ENCODE measurements around the gene WDFY2.
A peak's percentile ranks its signal among the peaks of the same experiment; 100 is the strongest.

The WDFY2 gene

DNA sequence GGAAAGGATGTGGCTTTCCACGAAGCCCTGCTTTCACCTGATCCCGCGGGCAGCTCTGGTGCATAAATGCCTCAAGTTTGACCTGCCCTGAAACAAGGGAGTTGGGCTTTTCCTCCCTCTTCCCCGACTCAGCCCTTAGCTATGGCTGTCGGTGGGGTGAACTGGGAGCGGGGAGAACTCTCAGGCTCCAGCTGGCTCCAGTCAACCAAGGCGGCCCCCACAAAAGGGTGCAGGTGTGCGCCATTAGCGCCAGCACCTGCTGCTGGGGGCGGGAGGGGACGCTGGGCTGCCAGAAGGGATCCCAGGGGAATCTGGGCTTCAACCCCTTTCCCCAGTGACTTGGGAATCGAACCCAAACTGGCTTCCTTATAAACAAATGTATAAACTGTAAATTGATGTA, 226.8 kb downstream of the WDFY2 start:
- DNase-seq (ENCODE audit: low spot score) = no peak
- in situ Hi-C loops (cut with MboI; ENCODE audit: low sequenced_read_pairs, unreplicated experiment) = no loop called here
- TF ChIP-seq CTCF (IDR thresholded peaks at IDR 0.05; ENCODE audit: borderline replicate concordance, control extremely low read depth, extremely low read depth, insufficient read depth, missing control alignments) = no peak

- DNase-seq (ENCODE audit: low spot score) = no peak
- in situ Hi-C loops (cut with MboI; ENCODE audit: low sequenced_read_pairs, unreplicated experiment) = no loop called here
- TF ChIP-seq CTCF (IDR thresholded peaks at IDR 0.05; ENCODE audit: borderline replicate concordance, control extremely low read depth, extremely low read depth, insufficient read depth, missing control alignments) = no peak
Measured at GRCh38 chr13:51811920-51812451, 227.7 kb downstream of the WDFY2 start.

- DNase-seq (ENCODE audit: low spot score) = no peak
- TF ChIP-seq CTCF (IDR thresholded peaks at IDR 0.05; ENCODE audit: borderline replicate concordance, control extremely low read depth, extremely low read depth, insufficient read depth, missing control alignments) = no peak
- in situ Hi-C loops (cut with MboI; ENCODE audit: low sequenced_read_pairs, unreplicated experiment) = no loop called here
Measured at GRCh38 chr13:51814071-51814470, 229.8 kb downstream of the WDFY2 start.

DNA sequence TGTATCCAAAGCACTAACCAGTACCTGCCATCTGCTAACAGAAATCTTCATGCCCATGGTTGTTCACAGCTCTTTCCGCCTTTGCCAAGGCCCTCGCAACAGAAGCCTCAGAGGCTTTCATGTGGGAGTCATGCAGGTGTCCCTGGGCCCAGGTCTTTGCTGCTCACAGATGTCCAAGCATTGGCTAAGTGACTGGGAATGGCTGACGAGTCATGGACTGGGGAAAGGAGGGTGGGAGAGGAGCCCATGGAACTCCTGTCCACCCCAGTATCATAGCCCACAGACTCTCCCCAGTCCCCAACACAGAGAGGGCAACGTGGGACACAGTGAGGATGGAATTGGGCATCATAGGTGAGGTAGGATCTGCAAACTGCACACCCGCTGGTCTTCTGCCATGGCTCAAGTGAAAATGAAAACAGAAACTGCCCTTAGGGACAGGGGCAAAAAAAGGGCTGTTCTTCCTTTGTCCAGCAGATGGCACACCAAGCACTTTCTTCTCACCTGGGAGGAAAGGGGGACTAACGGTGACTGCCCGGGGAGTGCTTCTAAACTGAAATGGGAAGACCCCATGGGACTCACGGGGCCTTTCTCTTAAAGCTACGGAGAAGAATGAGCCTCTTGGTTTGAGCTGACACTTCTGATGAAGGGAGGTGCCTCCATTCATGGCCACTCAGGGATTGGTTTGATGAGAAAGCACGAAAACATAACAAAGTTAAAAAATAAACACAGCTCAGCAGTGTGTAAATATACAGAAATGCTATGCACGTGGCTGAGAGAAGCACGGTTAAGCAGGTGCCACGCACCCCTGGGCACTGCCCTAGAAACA, 230.8 kb downstream of the WDFY2 start:
- peak; percentile 82 for DNase-seq (ENCODE audit: low spot score)
- peak; percentile 73 for TF ChIP-seq CTCF (IDR thresholded peaks at IDR 0.05; ENCODE audit: borderline replicate concordance, control extremely low read depth, extremely low read depth, insufficient read depth, missing control alignments)
- in situ Hi-C loops (cut with MboI; ENCODE audit: low sequenced_read_pairs, unreplicated experiment) = no loop called here

DNA sequence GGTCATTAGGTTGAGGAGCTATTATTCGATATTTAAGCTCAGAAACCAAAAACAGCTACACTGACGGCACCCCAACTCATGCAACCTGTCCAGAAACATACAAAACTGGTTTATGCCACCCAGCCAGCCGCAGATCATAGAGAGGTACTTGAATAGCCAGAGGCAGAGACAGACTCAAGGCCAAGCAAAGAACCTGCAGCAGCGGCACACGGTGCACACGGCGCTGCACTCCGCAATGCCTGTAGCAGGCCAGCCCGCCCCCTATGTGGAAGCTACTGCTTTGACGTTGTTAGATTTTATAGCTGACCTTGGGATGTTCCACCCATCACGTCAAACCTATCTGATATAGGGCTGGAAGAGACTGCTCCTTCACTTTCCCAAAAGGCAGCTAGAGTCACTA, 231.6 kb downstream of the WDFY2 start:
- no peak for TF ChIP-seq CTCF (IDR thresholded peaks at IDR 0.05; ENCODE audit: borderline replicate concordance, control extremely low read depth, extremely low read depth, insufficient read depth, missing control alignments)
- in situ Hi-C loops (cut with MboI; ENCODE audit: low sequenced_read_pairs, unreplicated experiment) = no loop called here
- no peak for DNase-seq (ENCODE audit: low spot score)

DNA sequence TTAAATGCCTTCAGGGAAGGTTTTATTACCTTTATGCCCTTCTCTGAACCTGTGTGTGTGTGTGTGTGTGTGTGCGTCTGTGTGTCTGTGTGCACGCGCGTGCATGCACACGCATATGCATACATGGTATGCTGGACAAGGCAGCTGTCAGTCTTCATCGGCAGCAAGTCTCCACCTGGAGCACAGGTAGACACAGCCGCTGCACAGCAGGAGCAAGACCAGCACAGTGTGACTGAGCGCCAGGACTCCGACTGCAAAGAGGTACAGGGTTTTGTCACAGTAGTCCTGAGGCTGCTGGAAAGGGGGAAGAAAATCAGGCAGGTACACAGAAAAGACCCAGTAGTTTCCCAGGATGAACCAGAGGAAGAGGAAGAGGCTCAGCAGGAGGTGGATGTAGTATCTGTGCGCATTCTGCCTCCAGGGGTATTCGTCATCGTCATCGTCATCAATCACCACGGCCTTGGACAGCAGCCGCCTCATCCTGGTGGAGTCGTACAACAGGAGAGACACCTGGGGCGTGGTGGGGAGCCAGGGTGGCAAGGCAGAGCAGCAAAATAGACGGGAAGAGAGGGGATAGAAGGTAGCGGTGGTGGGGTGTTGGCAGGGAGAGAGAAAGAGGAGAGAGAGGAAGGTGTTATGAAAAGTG, 232.5 kb downstream of the WDFY2 start:
- TF ChIP-seq CTCF (IDR thresholded peaks at IDR 0.05; ENCODE audit: borderline replicate concordance, control extremely low read depth, extremely low read depth, insufficient read depth, missing control alignments) = no peak
- no peak for DNase-seq (ENCODE audit: low spot score)
- in situ Hi-C loops (cut with MboI; ENCODE audit: low sequenced_read_pairs, unreplicated experiment) = no loop called here

All from GM13976 (cell line).